Left cardiac atrium (tissue), 4 donors: Measurements from ENCODE around the gene TMEM256. TPM values are rescaled to one million over a fixed set of nuclear protein-coding genes. Genes with fewer than 3 reads are reported as not detected.
A peak's percentile ranks its signal among the peaks of the same experiment; 100 is the strongest.

ENCODE experiments used
- ATAC-seq, 2 donors: fragments of 200-7000 bp; cut with Tn5 transposase; one replicate each; pipeline ENCODE4 v1.9.1; 2020; ENCODE audit warnings: mild to moderate bottlenecking in 2 of 2, moderate library complexity in 2 of 2
- DNase-seq: peaks from one replicate; pipeline ENCODE4 v3.0.0-alpha.2; 2020
- intact Hi-C, 2 donors: fragments of 100-400 bp; cut with DNase I; formaldehyde crosslinking; loops; one replicate each; pipeline versions ENCODE4 v1.14.1 to v1.15.1; 2022 to 2023
- long read RNA-seq: library from polyadenylated mRNA; unstranded; transcript quantifications from one replicate; pipeline ENCODE4 v2.0.0, GENCODE V29; 2021
- total RNA-seq, 2 donors: library from RNA; stranded (reverse); fragmentation: NEBNext Ultra II Directional; extraction: Animal tissue kit (Norgen Biotek cat#: 25700); gene quantifications; one replicate each; pipeline ENCODE4 v1.2.1, GENCODE V29; 2021
- donor health status: DM: no; HTN: yes; CAD: no.
- donor health status: DM: no; HTN: yes; CAD: no; lungs with severe emphysema.
- donor health status: DM: yes; HTN: yes; CAD: no.
- donor health status: Dilated cardiomyopathy.

TMEM256 gene
- total RNA-seq, result 10 to 100 TPM; 67.3 to 69.2 TPM
- long read RNA-seq, partial matches to known transcripts, result 0 of 4 reads
- long read RNA-seq, other reads (novel, unspliced or antisense), result 0 of 4 reads

GRCh38 chr17:7403977-7404736 is at the start of gene TMEM256:
TMEM256 (minus strand) TSS chr17:7404097; CDS start chr17:7404084, 13 bp downstream.
- intact Hi-C loops, result loop anchor here in 1 of 2 donors (2.0 kb wide), 1 partner anchor 31 kb away; the partner anchor contains the start of gene TMEM102
- peak; percentile 91 to 94 for ATAC-seq
- peak; percentile 99 for DNase-seq

- ATAC-seq (no peak), DNase-seq (no peak)
- intact Hi-C loops, result no loop called here
Measured at GRCh38 chr17:7448461-7448860, 44.6 kb upstream of the TMEM256 start.

- DNase-seq, result no peak
- intact Hi-C loops, result no loop called here
- peak; percentile 42 to 56 for ATAC-seq
Measured at GRCh38 chr17:7445619-7445968, 41.7 kb upstream of the TMEM256 start.

- intact Hi-C loops, result no loop called here
- DNase-seq (peak; percentile 89), ATAC-seq (peak; percentile 88 to 90)
Measured at GRCh38 chr17:7444682-7445618, 41.1 kb upstream of the TMEM256 start, which contains the start of gene CHRNB1. CHRNB1 (plus strand) TSS chr17:7445061; CDS start chr17:7445128, 67 bp downstream.

GRCh38 chr17:7443499-7444485 is 39.9 kb upstream of the TMEM256 start:
- ATAC-seq (no peak), DNase-seq (no peak)
- intact Hi-C loops, result no loop called here

- intact Hi-C loops, result no loop called here
- ATAC-seq, result no peak
- no peak for DNase-seq
Measured at GRCh38 chr17:7442142-7442541, 38.2 kb upstream of the TMEM256 start.

- DNase-seq, result no peak
- no peak for ATAC-seq
- intact Hi-C loops, result loop anchor here in 1 of 2 donors (2.0 kb wide), 1 partner anchor 44 kb away; the partner anchor contains the start of gene POLR2A
Measured at GRCh38 chr17:7441266-7441665, 37.4 kb upstream of the TMEM256 start.

GRCh38 chr17:7440834-7441195 is 36.9 kb upstream of the TMEM256 start:
- ATAC-seq, result peak in 1 of 2 donors; percentile 27
- peak; percentile 70 for DNase-seq
- intact Hi-C loops, result loop anchor here in 1 of 2 donors (2.0 kb wide), 1 partner anchor 44 kb away; the partner anchor contains the start of gene POLR2A

GRCh38 chr17:7440113-7440833 is 36.4 kb upstream of the TMEM256 start:
- intact Hi-C loops, result loop anchor here in 1 of 2 donors (2.0 kb wide), 1 partner anchor 45 kb away; the partner anchor contains the start of gene POLR2A
- ATAC-seq (peak; percentile 3 to 4), DNase-seq (peak; percentile 79)

- ATAC-seq (no peak), DNase-seq (no peak)
- intact Hi-C loops, result loop anchor here (2.0 to 10.0 kb wide), 5 partner anchors 45 to 125 kb away; partner anchors contain the start of genes SENP3 (in 2 of the 2), POLR2A (in 1 of the 2) and TMEM95 (in 1 of the 2)
Measured at GRCh38 chr17:7439462-7440112, 35.7 kb upstream of the TMEM256 start, which contains the start of gene FGF11. FGF11 (plus strand) TSS chr17:7439512; CDS start chr17:7439621, 109 bp downstream.

- ATAC-seq (no peak), DNase-seq (no peak)
- intact Hi-C loops, result loop anchor here (5.0 to 10.0 kb wide), 4 partner anchors 48 to 126 kb away; partner anchors contain the start of genes SENP3 (in 2 of the 2) and TMEM95 (in 1 of the 2)
Measured at GRCh38 chr17:7438656-7439460, 35.0 kb upstream of the TMEM256 start.

GRCh38 chr17:7437950-7438614 is 34.2 kb upstream of the TMEM256 start:
- intact Hi-C loops, result loop anchor here (5.0 to 10.0 kb wide), 4 partner anchors 49 to 127 kb away; partner anchors contain the start of genes SENP3 (in 2 of the 2) and TMEM95 (in 1 of the 2)
- DNase-seq, result peak; percentile 84
- ATAC-seq, result peak; percentile 8 to 27

- ATAC-seq, result no peak
- intact Hi-C loops, result loop anchor here (5.0 to 10.0 kb wide), 4 partner anchors 50 to 127 kb away; partner anchors contain the start of genes SENP3 (in 2 of the 2) and TMEM95 (in 1 of the 2)
- DNase-seq, result peak; percentile 46
Measured at GRCh38 chr17:7437369-7437863, 33.5 kb upstream of the TMEM256 start.

GRCh38 chr17:7436556-7437368 is 32.9 kb upstream of the TMEM256 start:
- intact Hi-C loops, result loop anchor here (5.0 to 10.0 kb wide), 4 partner anchors 51 to 128 kb away; partner anchors contain the start of genes SENP3 (in 2 of the 2) and TMEM95 (in 1 of the 2)
- DNase-seq (peak; percentile 83), ATAC-seq (peak; percentile 76 to 78)
